ENCODE measurements around the gene WDR53. TPM values are rescaled to one million over a fixed set of nuclear protein-coding genes. Genes with fewer than 3 reads are reported as not detected.
"Not testable (repeated sequence)": the region's sequence is repeated elsewhere in the genome, so short reads cannot be mapped to it uniquely, and the experiment has no call there.

Gene WDR53
- polyA plus RNA-seq, 1 donor, result 18.5 TPM

GRCh38 chr3:196518966-196519717 lies 49.2 kb downstream of the WDR53 start:
- no peak for DNase-seq

DNA sequence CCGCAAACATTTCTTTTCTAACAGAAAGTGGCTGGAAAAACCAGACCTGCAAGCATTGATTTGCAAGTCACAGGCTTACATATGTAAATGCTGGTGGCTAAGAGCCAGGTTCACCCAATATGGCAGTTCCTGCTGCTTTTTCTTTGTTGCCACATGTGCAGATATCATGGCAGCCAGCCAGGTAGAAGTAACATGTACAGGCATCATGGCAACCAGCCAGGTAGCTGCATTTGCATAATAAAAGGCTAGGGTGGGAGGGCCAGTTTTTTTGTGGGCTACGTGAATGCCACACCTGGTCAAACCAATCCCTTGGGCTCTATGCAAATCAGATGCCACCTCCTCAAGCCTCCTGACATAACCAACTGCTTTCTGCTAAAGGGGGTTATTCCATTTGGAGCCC lies 50.4 kb downstream of the WDR53 start:
- no peak for DNase-seq

DNA sequence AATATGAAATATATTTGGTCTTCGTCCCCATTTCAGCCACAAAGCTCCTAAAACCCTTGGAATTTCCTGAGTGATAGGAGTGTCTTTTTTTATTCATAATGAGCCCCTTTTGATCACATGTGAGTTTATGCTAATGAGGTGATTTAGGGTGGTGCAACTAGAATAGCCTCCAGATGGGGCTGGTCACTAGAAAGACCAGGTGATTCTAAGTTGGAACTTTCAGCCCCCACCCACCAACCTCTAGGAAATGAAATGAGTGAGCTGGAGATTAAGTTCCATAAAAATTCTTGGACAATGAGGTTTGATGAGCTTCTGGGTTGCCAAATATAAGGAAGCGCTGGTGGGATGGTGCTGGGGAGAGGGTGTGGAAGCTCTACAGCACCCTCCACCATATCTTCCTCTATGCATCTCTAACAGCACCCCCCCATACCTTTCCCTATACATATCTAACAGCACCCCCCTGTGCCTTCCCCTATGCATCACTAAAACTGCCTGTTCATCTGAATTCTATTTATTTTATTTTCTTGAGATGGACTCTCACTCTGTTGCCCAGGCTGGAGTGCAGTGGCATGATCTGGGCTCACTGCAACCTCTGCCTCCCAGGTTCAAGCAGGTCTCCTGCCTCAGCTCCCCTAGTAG lies 51.1 kb downstream of the WDR53 start:
- DNase-seq, result no peak

DNA sequence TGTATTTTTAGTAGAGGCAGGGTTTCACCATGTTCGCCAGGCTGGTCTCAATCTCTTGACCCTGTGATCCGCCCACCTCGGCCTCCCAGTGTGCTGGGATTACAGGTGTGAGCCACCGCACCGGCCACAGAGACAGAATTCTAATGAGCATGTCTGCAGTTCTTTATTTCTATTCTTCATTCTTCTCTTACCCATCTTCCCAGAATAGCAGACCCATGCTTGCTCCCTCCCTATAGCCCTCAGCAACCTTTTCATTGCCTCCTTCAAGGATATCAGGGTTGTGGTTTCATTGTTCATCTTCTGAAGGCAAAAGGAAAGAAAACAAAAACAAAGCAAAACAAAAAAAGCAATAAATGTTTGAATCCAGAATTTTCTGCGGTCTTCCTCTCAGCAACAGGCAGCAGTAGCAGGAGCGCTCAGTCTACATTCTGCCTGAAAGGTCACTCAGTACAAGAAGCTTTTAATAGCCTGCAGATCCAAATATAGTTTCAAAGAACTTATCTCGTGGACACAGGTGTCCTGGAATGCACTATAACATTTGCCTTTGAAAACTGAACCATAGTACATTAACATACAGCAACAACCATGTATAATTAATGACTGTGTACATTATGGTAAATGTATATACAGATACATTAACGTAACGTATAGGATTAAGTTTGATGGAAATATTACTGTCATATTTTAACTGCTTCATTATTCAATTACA lies 53.3 kb downstream of the WDR53 start, which contains the start of gene SMCO1:
TSS of gene SMCO1 (minus strand) at position 434 of the 709 bp plus-strand sequence. CDS start at position 297, 137 bp downstream.
- no peak for DNase-seq

DNA sequence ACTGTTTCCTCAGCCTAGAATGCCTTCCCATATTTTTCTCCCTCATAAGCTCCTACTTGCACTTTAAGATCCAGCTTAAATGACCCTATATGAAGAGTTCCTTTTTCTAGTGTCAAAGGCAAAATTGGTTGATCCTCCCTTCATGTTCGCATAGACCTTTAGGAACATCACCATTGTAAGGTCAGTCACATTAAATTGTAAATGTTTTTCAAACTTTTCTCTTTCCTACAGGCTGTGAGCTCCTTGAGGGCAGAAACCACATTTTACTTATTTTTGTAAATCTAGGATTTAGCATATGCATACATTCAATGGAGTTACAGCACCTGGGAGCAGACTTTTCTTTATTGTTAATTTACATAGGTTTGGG lies 54.0 kb downstream of the WDR53 start:
- no peak for DNase-seq

GRCh38 chr3:196513697-196514349 lies 54.5 kb downstream of the WDR53 start:
- no peak for DNase-seq

DNA sequence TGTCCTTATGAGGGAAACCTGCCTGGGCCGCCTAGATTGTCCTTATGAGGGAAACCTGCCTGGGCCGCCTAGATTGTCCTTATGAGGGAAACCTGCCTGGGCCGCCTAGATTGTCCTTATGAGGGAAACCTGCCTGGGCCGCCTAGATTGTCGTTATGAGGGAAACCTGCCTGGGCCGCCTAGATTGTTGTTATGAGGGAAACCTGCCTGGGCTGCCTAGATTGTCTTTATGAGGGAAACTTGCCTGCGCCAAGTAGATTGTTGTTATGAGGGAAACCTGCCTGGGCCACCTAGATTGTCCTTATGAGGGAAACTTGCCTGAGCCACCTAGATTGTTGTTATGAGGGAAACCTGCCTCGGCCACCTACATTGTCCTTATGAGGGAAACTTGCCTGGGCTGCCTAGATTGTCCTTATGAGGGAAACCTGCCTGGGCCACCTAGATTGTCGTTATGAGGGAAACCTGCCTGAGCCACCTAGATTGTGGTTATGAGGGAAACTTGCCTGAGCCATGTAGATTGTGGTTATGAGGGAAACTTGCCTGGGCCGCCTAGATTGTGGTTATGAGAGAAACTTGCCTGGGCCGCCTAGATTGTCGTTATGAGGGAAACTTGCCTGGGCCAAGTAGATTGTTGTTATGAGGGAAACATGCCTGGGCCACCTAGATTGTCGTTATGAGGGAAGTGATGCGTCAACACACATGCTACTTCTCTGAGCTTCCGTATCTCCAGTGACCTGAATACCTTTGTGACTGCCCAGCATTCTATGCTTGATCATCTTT lies 56.5 kb downstream of the WDR53 start:
- not testable (repeated sequence) for DNase-seq

DNA sequence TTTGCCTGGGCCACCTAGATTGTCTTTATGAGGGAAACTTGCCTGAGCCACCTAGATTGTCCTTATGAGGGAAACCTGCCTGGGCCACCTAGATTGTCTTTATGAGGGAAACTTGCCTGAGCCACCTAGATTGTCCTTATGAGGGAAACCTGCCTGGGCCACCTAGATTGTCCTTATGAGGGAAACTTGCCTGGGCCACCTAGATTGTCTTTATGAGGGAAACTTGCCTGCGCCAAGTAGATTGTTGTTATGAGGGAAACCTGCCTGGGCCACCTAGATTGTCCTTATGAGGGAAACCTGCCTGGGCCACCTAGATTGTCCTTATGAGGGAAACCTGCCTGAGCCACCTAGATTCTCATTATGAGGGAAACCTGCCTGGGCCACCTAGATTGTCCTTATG lies 57.2 kb downstream of the WDR53 start:
- DNase-seq, result not testable (repeated sequence)

- DNase-seq, result no peak
Measured at GRCh38 chr3:196506687-196507086, 61.7 kb downstream of the WDR53 start.

DNA sequence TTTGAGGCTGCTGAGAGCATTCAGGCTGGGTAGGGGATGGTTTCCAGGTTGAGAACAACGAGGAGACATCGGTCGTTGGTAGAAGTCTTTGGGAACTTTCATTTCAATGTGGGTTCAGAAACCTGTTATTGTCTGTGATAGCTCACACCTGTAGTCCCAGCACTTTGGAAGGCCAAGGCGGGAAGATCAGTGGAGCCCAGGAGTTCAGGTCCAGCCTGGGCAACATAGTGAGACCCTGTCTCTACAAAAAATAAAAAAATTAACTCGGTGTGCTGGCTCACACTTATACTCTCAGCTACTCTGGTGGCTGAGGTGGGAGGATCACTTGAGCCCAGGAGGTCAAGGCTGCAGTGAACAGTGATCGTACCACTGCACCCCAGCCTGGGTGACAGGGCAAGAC lies 63.8 kb downstream of the WDR53 start:
- no peak for DNase-seq

Other genes starting within 250 kb of the WDR53 start
- gene TM4SF19, start 230.2 kb downstream of the WDR53 start, polyA plus RNA-seq (ENCODE audit: insufficient read length), result 0.48 TPM
- 39.7 TPM for gene UBXN7, start 136.1 kb downstream of the WDR53 start, polyA plus RNA-seq (ENCODE audit: insufficient read length)
- 21.9 TPM for gene RNF168, start 64.8 kb downstream of the WDR53 start, polyA plus RNA-seq (ENCODE audit: insufficient read length)
- gene SMCO1, start 53.2 kb downstream of the WDR53 start, polyA plus RNA-seq (ENCODE audit: insufficient read length), result not detected
- gene FBXO45, start 106 bp upstream of the WDR53 start, polyA plus RNA-seq (ENCODE audit: insufficient read length), result 16.7 TPM
- 2.6 TPM for gene NRROS, start 71.1 kb upstream of the WDR53 start, polyA plus RNA-seq (ENCODE audit: insufficient read length)
- 4.9 TPM for gene CEP19, start 143.7 kb upstream of the WDR53 start, polyA plus RNA-seq (ENCODE audit: insufficient read length)
- gene PIGX, start 143.8 kb upstream of the WDR53 start, polyA plus RNA-seq (ENCODE audit: insufficient read length), result 32.5 TPM
- 88.6 TPM for gene PAK2, start 171.3 kb upstream of the WDR53 start, polyA plus RNA-seq (ENCODE audit: insufficient read length)